Measurements from ENCODE around the gene CERKL. TPM values are rescaled to one million over a fixed set of nuclear protein-coding genes. Genes with fewer than 3 reads are reported as not detected.

The CERKL gene
- total RNA-seq, 1 donor = under 0.01 TPM

- no peak for DNase-seq (ENCODE audit: low read depth)
- no peak overlapping the region for H3K4me3 ChIP-seq (ENCODE audit: low read depth, low read length)
- TF ChIP-seq CTCF (IDR thresholded peaks at IDR 0.05; ENCODE audit: insufficient read depth, low read depth, low read length) = no peak
Measured at GRCh38 chr2:181648478-181649155, 8.3 kb downstream of the CERKL start.

- no peak for DNase-seq (ENCODE audit: low read depth)
- H3K4me3 ChIP-seq (ENCODE audit: low read depth, low read length) = no peak overlapping the region
- TF ChIP-seq CTCF (IDR thresholded peaks at IDR 0.05; ENCODE audit: insufficient read depth, low read depth, low read length) = no peak
Measured at GRCh38 chr2:181646415-181646987, 10.4 kb downstream of the CERKL start.

- TF ChIP-seq CTCF (IDR thresholded peaks at IDR 0.05; ENCODE audit: insufficient read depth, low read depth, low read length) = no peak
- DNase-seq (ENCODE audit: low read depth) = no peak
- no peak overlapping the region for H3K4me3 ChIP-seq (ENCODE audit: low read depth, low read length)
Measured at GRCh38 chr2:181643151-181643550, 13.8 kb downstream of the CERKL start.

GRCh38 chr2:181642086-181642485 is 14.8 kb downstream of the CERKL start:
- no peak for TF ChIP-seq CTCF (IDR thresholded peaks at IDR 0.05; ENCODE audit: insufficient read depth, low read depth, low read length)
- DNase-seq (ENCODE audit: low read depth) = no peak
- no peak overlapping the region for H3K4me3 ChIP-seq (ENCODE audit: low read depth, low read length)

- H3K4me3 ChIP-seq (ENCODE audit: low read depth, low read length) = no peak overlapping the region
- no peak for DNase-seq (ENCODE audit: low read depth)
- no peak for TF ChIP-seq CTCF (IDR thresholded peaks at IDR 0.05; ENCODE audit: insufficient read depth, low read depth, low read length)
Measured at GRCh38 chr2:181639686-181640085, 17.2 kb downstream of the CERKL start.

- no peak for DNase-seq (ENCODE audit: low read depth)
- no peak overlapping the region for H3K4me3 ChIP-seq (ENCODE audit: low read depth, low read length)
- TF ChIP-seq CTCF (IDR thresholded peaks at IDR 0.05; ENCODE audit: insufficient read depth, low read depth, low read length) = no peak
Measured at GRCh38 chr2:181632733-181633401, 24.0 kb downstream of the CERKL start.
